Gastroesophageal sphincter (tissue), 4 donors: ENCODE data around the gene IRF6. TPM values are rescaled to one million over a fixed set of nuclear protein-coding genes. Genes with fewer than 3 reads are reported as not detected.

Experiments used
- ATAC-seq: fragments of 150-250 bp; one replicate; pipeline ENCODE4 v1.9.1; 2016; ENCODE audit warnings: mild to moderate bottlenecking, moderate library complexity
- H3K27ac ChIP-seq, 4 donors: fragments of 200-600 bp; sonication (generic) in 3 of 4; 1 replicate in 3 of 4; 2 replicates in 1 of 4; pipeline ENCODE4 v1.5.1; 2016 to 2019
- H3K27me3 ChIP-seq: fragments of 200-600 bp; sonication (generic); one replicate; pipeline ENCODE4 v1.5.1; 2019
- H3K36me3 ChIP-seq, 2 donors: fragments of 200-600 bp; sonication (generic); one replicate each; pipeline ENCODE4 v1.5.1; 2019; ENCODE audit warnings: control low read depth in 1 of 2
- H3K4me1 ChIP-seq, 3 donors: fragments of 200-600 bp; sonication (generic); 1 replicate in 2 of 3; 2 replicates in 1 of 3; pipeline ENCODE4 v1.5.1; 2016 to 2019; ENCODE audit warnings: control low read depth in 2 of 3
- H3K4me3 ChIP-seq, 2 donors: fragments of 200-600 bp; sonication (generic); one replicate each; pipeline ENCODE4 v1.5.1; 2019; ENCODE audit warnings: mild to moderate bottlenecking in 1 of 2, moderate library complexity in 1 of 2
- H3K9me3 ChIP-seq, 3 donors: fragments of 200-600 bp; sonication (generic); one replicate each; pipeline ENCODE4 v1.5.1; 2017 to 2019; ENCODE audit warnings: control low read depth in 2 of 3
- CTCF ChIP-seq, 4 experiments: fragments of 200-600 bp in 2 of 4; fragments of 450-650 bp in 2 of 4; sonication (generic) in 1 of 4; IDR thresholded peaks; one replicate each; pipeline ENCODE4 v1.5.1; 2017 to 2019; ENCODE audit warnings: antibody characterized with exemption in 4 of 4, mild to moderate bottlenecking in 2 of 4, moderate library complexity in 2 of 4
- EP300 ChIP-seq: sonication (generic); formaldehyde crosslinking; IDR thresholded peaks from one replicate; pipeline ENCODE4 v1.6.1; 2017; ENCODE audit warnings: antibody characterized with exemption, mild to moderate bottlenecking
- POLR2A ChIP-seq, 2 donors: fragments of 450-650 bp; IDR thresholded peaks; one replicate each; pipeline ENCODE4 v1.6.1; 2017; ENCODE audit warnings: antibody characterized with exemption in 2 of 2, mild to moderate bottlenecking in 2 of 2, moderate library complexity in 1 of 2
- POLR2AphosphoS5 ChIP-seq: sonication (generic); formaldehyde crosslinking; IDR thresholded peaks from one replicate; pipeline ENCODE4 v1.6.1; 2017; ENCODE audit warnings: antibody characterized with exemption
- WGBS, 2 donors: methylation state at CpG; one replicate each; pipeline ENCODE4 v1.1.5; 2018; ENCODE audit warnings: low coverage in 1 of 2; 5-methylcytosine and 5-hydroxymethylcytosine counted together
- total RNA-seq, 4 donors: library from RNA; depleted of rRNA; stranded (reverse); fragments of >200 nt; gene quantifications; one replicate each; pipeline ENCODE4 v1.1.0, GENCODE V29; 2016

Gene IRF6
- total RNA-seq, 4 donors from 2014 or later = 1.2 to 6.8 (median 2.8) TPM

GRCh38 chr1:209791920-209792319 is 14.0 kb downstream of the IRF6 start:
- no peak for TF ChIP-seq CTCF (IDR thresholded peaks at IDR 0.05)
- TF ChIP-seq POLR2AphosphoS5 = no peak
- no peak for TF ChIP-seq POLR2A (IDR thresholded peaks at IDR 0.05)
- no peak for TF ChIP-seq EP300
- WGBS, 2 donors = 71% methylated on average over 1 of the region's 1 CpG; no CpG with 5 or more reads in 1 of the 2 donors
- Histone ChIP-seq H3K36me3 (no peaks in the 10 kb centered on the region), H3K4me3 (no peak overlapping the region), H3K27ac (no peak overlapping the region), H3K4me1 (peaks cover 4 to 19% (median 7%) of the 10 kb centered on the region in 3 donors), H3K27me3 (no peaks in the 10 kb centered on the region), H3K9me3 (no peaks in the 10 kb centered on the region)
- ATAC-seq = no peak

- H3K9me3 ChIP-seq = no peaks in the 10 kb centered on the region
- H3K27me3 ChIP-seq = no peaks in the 10 kb centered on the region
- H3K4me3 ChIP-seq = no peak overlapping the region
- TF ChIP-seq POLR2AphosphoS5 (no peak), CTCF (IDR thresholded peaks at IDR 0.05) (no peak), EP300 (no peak), POLR2A (IDR thresholded peaks at IDR 0.05) (no peak)
- ATAC-seq = no peak
- peaks cover 4 to 28% (median 7%) of the 10 kb centered on the region in 3 donors for H3K4me1 ChIP-seq
- no peaks in the 10 kb centered on the region for H3K36me3 ChIP-seq
- H3K27ac ChIP-seq = no peak overlapping the region
- 58 to 73% methylated on average over 2 to 3 of the region's 10 CpGs for WGBS, 2 donors
Observed at GRCh38 chr1:209790286-209791193, 15.4 kb downstream of the IRF6 start.

- peaks cover 4 to 37% (median 7%) of the 10 kb centered on the region in 3 donors for H3K4me1 ChIP-seq
- no peaks in the 10 kb centered on the region for H3K27me3 ChIP-seq
- TF ChIP-seq POLR2AphosphoS5 (no peak), POLR2A (IDR thresholded peaks at IDR 0.05) (no peak), CTCF (IDR thresholded peaks at IDR 0.05) (no peak), EP300 (no peak)
- 67% methylated on average over 1 of the region's 1 CpG; no CpG with 5 or more reads in 1 of the 2 donors for WGBS, 2 donors
- no peak for ATAC-seq
- H3K9me3 ChIP-seq = no peaks in the 10 kb centered on the region
- H3K36me3 ChIP-seq = no peaks in the 10 kb centered on the region
- H3K4me3 ChIP-seq = no peak overlapping the region
- H3K27ac ChIP-seq = peak overlapping the region in 1 of 4 donors; percentile 83
Observed at GRCh38 chr1:209789245-209789644, 16.7 kb downstream of the IRF6 start.

- Histone ChIP-seq H3K9me3 (no peaks in the 10 kb centered on the region), H3K4me3 (no peak overlapping the region), H3K4me1 (peaks cover 7 to 49% (median 12%) of the 10 kb centered on the region in 3 donors), H3K27me3 (no peaks in the 10 kb centered on the region), H3K36me3 (no peaks in the 10 kb centered on the region), H3K27ac (peak overlapping the region; percentile 74 to 85 (median 80))
- no peak for TF ChIP-seq POLR2AphosphoS5
- ATAC-seq = no peak
- 18% methylated on average over 2 of the region's 2 CpGs; no CpG with 5 or more reads in 1 of the 2 donors for WGBS, 2 donors
Observed at GRCh38 chr1:209787551-209787950, 18.4 kb downstream of the IRF6 start.

- Histone ChIP-seq H3K9me3 (no peaks in the 10 kb centered on the region), H3K27me3 (no peaks in the 10 kb centered on the region), H3K27ac (peak overlapping the region in 2 of 4 donors; percentile 22 to 83), H3K4me1 (peaks cover 7 to 49% (median 12%) of the 10 kb centered on the region in 3 donors), H3K4me3 (no peak overlapping the region), H3K36me3 (no peaks in the 10 kb centered on the region)
- TF ChIP-seq CTCF (IDR thresholded peaks at IDR 0.05) (no peak), EP300 (no peak), POLR2AphosphoS5 (no peak), POLR2A (IDR thresholded peaks at IDR 0.05) (no peak)
- WGBS, 2 donors = 52 to 62% methylated on average over 4 of the region's 4 CpGs
- ATAC-seq = no peak
Observed at GRCh38 chr1:209786146-209786545, 19.8 kb downstream of the IRF6 start.
